NCI-H1092 treated with DMSO at 0.1 percent for 48 hours (cell line): Measurements from ENCODE around the gene LTBR.
"Not testable (repeated sequence)": the region's sequence is repeated elsewhere in the genome, so short reads cannot be mapped to it uniquely, and the experiment has no call there.

Experiments
- DNase-seq: peaks from one replicate; lab custom pipeline; 2025; lab: John Stamatoyannopoulos, UW

LTBR gene

GRCh38 chr12:6425590-6426531 is 41.9 kb downstream of the LTBR start:
- no peak for DNase-seq

GRCh38 chr12:6426882-6427671 is 43.1 kb downstream of the LTBR start:
- DNase-seq = no peak

- DNase-seq = not testable (repeated sequence)
Measured at GRCh38 chr12:6427796-6428195, 43.8 kb downstream of the LTBR start.

GRCh38 chr12:6428326-6428725 is 44.4 kb downstream of the LTBR start:
- no peak for DNase-seq

GRCh38 chr12:6430124-6430989 is 46.4 kb downstream of the LTBR start:
- no peak for DNase-seq

GRCh38 chr12:6432991-6433390 is 49.0 kb downstream of the LTBR start:
- DNase-seq = no peak

GRCh38 chr12:6434205-6435140 is 50.5 kb downstream of the LTBR start:
- no peak for DNase-seq

GRCh38 chr12:6435961-6436715 is 52.2 kb downstream of the LTBR start:
- DNase-seq = no peak

- no peak for DNase-seq
Measured at GRCh38 chr12:6437586-6437985, 53.6 kb downstream of the LTBR start.

GRCh38 chr12:6438345-6438744 is 54.4 kb downstream of the LTBR start:
- no peak for DNase-seq

GRCh38 chr12:6440391-6440790 is 56.4 kb downstream of the LTBR start:
- DNase-seq = no peak
